ENCODE results near the gene ADAP1.
"Not testable (repeated sequence)": the region's sequence is repeated elsewhere in the genome, so short reads cannot be mapped to it uniquely, and the experiment has no call there.

The ADAP1 gene

DNA sequence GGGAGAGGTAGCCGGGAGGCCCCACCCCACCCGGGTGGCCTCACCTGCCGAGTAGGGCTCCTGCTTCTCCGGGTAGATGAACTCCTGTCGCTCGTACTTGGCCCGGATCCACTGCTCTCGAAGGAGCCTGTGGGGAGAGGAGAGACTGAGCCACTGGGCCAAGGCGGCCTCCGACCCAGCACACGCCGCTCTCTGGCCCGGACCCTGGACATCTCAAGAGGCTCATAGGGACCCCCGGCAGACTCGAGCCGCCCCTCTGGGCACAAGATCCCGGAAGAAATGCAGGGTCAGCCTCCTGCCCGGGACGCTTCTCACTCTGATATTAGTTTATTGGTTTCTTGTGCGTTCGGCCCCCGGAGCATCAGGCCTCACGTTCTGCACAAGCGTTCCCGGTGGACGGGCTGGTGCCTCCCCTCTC lies 34.5 kb downstream of the ADAP1 start:
- no peak for FAIRE-seq

DNA sequence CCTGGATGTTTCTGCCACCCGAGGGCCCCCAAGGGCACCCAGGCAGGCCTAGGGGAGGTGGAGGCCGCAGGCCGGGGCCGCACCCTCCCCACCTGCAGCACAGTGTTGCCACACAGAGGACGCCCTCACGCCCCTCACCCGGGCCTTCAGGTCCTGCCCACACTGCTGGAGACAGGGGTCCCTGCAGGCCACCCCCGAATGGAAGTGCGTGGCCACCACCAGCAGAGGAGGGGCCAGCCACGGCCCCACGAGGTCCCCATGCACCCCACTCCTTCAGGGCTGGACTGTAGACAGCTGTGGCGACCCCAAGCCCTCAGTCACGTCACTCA lies 35.4 kb downstream of the ADAP1 start:
- no peak for FAIRE-seq

DNA sequence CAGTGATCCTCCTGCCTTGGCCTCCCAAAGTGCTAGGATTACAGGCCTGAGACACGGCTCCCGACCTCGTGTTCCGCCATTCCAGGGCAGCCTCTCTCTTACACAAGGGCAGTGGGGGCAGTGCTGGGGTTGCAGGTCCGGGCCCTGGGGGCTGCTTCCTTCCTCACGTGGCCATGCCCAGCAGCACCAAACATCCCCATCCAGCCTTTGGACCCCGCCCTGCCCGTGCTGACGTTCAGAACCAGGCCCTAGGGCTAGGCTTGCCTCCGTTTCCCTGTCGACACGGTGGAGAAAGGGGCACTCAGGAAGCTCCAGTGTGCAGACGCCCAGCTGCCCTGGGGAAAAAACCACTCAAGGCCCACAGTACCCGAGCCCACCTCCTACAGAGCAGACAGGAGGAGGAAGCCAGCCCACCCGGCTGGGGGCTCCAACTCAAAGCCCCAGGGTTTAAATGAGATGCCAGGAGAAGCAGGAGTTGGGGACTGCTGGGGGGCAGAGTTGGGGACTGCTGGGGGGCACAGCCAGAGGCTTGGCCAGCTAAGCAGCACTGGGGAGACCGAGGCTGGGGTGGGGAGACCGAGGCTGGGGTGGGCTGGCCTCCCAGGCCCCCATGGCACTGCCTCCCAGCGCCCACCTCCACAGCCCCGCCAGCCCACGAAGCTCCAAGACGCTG lies 35.9 kb downstream of the ADAP1 start:
- FAIRE-seq: no peak

DNA sequence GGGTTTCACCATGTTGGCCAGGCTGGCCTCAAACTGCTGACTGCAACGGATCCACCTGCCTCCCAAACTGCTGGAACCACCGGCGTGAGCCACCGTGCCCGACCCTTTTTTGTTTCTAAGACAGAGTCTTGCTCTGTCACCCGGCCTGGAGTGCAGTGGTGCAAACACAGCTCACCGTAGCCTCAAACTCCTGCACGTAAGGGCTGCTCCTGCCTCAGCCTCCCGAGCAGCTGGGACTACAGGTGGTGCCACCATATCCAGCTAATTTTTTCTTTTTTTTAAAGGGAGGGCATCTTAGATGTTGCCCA lies 36.4 kb downstream of the ADAP1 start:
- no peak for FAIRE-seq

DNA sequence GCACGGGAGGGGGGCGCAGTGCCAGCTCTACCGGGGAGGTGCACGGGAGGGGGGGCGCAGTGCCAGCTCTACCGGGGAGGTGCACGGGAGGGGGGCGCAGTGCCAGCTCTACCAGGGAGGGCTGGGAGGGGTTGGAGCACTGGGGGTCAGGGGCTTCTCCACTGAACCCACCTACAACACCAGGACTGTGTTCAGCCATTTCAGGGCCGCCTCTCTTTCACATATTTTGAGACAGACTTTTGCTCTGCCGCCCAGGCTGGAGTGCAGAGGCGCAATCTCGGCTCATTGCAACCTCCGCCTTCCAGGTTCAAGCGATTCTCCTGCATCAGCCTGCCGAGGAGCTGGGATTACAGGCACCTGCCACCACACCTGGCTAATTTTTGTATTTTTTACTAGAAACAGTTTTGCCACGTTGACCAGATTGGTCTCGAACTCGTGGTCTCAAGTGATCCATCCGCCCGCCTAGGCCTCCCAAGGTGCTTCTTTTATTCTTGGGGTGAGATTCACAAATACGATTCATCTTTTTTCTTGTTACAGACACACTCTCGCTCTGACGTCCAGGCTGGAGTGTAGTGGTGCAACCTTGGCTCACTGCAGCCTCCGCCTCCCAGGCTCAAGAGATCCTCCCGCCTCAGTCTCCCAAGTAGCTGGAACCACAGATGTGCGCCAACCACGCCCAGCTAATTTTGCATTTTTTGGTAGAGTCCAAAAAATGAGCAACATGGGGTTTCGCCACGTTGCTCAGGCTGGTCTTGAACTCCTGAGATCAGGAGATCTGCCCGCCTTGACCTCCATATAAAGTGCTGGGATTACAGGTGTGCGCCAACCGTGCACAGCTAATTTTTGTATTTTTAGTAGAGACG lies 37.0 kb downstream of the ADAP1 start:
- no peak for FAIRE-seq

DNA sequence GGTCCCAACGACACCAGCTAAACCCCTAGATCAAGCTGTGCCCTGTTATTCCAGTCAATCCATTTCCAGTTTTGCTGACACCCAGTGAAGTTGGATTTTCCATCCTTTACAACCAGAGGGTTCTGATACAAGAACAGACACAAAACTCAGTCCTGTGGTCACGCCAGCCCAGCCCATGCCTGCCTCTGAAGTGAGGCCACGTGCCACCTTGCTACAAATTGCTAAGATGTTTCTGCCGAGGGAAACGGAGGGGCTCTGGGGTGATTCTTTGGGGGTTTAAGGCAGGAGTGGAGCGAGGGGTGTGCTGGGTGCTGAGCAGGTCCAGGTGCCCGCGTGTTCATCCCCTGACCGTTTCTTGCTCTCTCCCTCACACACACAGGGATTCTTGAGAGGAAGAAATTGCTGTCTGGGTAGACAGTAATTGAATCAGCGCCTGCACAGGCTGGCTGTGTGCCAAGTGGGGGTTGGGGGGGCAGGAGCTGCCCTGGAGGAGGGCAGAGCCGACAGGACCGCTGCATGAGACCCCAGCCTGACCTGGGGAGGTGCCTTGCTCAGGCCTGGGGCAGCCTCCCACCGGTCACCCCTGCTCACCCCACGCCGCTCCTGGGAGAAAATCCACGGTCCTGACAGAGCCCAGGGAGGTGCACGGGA lies 38.1 kb downstream of the ADAP1 start:
- FAIRE-seq: no peak

DNA sequence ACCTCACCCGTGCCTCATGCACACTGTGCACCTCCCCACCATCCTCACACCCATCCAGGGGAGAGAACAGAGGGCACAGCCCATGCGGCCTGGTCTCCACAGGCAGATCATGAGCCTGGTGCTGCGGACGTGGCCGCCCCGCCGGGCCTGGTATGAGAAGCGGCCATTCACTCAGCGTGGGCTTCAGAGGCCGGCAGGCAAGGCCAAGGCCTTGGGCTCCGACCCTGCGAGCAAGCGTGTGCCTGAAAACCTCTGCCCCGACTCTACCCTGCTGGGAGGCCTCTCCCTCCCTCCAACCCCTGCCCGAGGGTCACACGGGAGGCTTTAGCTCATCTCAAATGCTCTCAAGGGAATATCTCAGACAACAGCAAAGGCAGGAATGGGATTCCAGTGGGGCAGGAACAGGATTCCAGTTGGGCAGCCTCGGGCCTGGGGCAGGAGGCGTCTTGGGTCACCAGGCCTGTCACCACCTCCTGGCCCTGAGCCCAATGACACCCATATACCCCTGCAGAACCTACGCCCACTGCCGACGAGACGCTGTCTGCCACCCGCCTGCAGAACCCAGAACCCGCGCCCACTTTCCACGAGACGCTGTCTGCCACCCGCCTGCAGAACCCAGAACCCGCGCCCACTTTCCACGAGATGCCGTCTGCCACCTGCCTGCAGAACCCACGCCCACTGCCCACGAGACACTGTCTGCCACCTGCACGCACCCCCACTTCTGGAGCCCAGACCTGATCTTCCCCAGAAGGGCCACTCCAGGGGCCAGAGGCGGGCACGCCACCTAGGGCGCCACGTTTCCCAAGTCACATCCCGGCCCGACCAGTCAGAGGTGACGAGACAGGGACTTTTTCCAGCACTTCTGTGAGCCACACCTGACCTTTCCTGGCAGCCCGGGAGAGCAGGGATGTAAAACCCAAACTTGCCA lies 38.9 kb downstream of the ADAP1 start:
- no peak for FAIRE-seq

DNA sequence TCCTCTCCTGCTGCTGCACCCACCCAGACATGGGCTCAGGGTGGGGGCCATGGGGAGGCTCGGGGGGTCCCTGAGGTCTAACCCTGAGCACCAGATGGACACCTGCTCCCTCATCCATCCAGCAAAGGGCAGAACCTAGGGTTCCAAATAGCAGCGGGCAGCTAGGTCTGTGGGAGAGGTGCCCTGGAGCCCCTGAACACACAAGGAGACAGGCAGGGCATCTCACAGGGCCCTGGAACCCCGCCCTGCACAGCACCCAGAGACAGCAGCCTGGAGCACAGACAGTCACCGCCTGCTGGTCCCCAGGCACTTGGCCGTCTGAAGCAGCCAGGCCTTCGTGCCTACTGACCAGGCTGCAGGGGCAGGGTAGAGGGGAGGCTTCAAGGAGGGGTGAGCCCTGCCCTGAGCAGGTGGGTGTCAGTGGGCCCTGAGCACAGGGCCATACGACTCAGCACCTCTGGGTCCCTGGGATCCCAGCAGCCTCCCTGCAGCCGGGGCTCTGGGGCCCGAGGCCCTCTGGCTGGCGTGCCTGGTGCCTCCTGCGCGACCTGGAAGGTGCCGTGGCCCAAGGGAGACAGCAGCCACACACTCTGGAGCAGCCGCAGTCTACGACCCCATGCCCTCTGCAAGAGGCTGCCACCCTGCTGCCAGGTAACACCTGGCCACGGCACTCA lies 39.8 kb downstream of the ADAP1 start:
- FAIRE-seq: no peak

DNA sequence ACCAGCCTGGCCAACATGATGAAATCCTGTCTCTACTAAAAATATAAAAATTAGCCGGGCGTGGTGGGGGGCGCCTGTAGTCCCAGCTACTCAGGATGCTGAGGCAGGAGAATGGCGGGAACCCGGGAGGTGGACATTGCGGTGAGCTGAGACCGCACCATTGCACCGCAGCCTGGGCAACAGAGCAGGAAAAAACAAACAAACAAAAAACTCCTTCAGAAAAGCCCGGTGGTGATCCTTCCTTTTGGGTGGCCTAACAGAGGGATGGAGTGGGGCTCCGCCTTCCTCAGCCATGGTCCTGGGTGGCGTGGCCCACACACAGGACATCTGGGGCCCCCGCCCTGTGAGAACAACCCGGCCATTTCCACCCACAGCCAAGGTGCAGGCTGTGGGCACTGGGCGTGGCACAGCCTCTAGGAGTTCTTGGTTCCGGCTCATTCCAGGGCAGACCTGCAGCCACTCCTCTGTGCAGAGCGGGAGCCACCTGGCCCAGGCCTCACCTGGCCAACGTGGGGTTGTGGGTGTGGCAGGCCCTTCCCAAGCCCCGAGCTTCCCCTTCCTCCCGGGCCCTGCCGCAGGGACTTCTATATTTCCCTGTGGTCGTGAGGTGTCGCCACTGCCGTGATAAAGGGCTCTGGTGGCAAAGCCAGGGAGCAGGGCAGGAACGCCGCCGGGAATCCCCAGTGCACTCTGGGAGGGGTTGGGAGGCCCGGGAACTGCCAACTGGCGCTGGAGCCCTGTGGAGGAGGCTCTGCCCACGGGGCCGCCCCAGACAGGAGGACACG lies 40.6 kb downstream of the ADAP1 start:
- no peak for FAIRE-seq

DNA sequence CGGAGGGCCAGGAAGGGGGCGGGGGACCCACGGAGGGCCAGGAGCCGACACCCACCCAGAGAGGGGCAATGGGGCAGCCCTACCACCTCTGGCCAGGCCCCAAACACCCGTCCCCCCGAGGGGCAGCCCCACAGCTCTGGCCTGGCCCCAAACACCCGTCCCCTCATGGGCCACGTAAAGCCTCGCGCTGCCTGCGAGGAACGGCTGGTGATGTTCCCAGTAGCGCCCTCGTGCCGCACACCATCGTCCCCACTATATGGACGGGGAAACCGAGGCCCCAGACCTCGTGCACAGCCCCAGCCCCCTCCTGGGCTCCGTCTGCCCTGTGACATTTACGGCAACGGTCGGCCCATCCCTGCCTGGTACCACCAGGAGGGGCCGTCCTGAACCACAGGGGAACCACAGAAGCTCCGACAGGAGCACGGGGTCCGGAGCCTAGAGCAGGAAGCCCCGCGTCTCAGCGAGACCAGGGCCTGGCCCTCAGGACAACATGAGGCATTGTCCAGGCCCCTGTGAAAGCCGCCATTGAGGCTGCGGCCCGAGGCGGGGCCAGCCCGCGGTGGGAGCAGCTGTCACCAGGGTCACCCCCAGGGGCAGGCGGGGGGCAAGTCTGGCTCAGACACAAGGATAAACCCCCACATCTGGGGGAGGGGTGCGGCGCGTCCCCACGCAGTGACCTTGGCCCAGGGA lies 42.5 kb downstream of the ADAP1 start:
- FAIRE-seq: no peak

DNA sequence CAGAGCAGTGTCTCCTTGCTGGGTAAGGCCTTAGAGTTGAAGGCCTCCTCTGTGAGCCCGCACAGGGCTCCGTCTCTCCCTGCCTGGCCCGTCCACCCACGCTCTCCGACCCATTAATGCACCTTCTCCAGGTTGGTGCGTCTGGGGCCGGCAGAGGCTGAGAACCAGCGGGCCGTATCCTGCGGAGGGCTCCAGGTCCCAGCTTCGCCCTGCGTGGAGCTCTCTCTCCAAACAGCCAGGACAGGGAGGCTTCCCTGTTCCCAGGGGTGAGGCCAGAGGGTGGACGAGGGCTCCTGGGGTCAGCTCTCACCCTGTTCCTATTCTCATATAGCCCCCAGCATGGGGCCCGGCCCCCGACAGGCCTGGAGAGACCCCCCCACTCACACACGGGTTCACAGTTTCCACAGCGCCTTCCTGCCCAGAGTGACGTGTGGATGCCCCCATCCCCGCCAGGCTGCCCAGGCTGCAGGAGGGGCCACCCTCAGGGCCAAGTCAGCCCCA lies 43.5 kb downstream of the ADAP1 start:
- FAIRE-seq: no peak

DNA sequence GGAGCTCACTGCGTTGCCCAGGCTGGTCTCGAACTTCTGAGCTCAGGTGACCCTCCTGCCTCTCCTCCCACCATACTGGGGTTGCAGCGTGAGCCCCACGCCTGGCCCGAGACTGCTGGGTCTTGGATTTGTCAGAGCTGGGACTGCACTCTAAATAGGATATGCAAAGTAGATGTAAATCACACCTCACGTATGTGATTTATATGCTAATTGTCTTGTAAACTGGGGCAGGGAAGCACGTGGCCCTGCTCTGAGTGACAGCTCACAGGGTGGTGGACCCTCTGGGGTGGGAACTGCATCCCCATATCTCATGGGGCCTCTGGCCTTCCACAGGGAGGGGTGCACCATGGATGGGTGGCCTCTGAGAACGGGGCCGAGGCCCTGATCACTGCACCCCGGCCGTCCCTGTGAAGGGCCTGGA lies 44.0 kb downstream of the ADAP1 start:
- no peak for FAIRE-seq

DNA sequence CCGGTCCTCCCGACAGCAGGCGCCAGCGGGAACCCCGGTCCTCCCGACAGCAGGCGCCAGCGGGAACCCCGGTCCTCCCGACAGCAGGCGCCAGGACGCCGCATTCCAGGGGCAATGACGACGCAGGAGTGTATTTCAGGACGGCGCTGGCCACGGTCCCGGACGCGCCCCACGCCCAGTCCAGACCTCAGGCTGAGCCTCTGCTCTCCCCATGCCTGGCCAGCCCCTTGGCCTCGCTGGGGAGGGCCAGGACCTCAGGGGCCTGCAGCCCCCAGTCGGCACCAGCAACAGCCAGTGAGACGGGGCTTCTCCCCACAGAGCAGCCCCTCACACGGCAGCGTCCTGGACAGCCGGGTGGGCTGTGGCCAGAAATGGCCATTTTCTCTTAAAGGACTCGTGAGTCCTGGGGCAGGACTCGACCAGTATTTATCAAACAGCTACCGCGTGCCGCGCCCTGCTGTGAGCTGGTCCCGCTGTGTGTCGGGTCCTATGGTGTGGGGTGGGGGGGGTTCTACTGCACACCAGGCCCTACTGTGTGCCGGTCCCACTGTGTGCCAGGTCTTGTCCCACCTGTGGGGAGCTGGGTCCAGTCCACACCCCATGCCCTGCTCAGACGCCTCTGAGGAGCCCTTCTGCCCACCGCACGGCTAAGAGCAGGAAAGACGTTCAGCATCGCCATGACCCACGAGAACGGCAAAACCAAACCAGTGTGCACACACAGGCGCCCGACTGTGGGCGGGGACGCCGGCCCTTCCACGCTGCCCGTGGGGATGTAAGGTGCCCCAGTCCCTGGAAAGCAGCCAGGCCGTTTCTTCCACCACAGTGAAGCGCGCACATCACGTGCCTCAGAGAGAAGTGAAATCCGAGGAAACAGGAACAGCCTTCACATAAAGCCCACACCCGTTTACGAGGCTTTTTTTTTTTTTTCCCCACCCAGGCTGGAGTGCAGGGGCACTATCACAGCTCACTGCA lies 44.8 kb downstream of the ADAP1 start:
- FAIRE-seq: no peak

DNA sequence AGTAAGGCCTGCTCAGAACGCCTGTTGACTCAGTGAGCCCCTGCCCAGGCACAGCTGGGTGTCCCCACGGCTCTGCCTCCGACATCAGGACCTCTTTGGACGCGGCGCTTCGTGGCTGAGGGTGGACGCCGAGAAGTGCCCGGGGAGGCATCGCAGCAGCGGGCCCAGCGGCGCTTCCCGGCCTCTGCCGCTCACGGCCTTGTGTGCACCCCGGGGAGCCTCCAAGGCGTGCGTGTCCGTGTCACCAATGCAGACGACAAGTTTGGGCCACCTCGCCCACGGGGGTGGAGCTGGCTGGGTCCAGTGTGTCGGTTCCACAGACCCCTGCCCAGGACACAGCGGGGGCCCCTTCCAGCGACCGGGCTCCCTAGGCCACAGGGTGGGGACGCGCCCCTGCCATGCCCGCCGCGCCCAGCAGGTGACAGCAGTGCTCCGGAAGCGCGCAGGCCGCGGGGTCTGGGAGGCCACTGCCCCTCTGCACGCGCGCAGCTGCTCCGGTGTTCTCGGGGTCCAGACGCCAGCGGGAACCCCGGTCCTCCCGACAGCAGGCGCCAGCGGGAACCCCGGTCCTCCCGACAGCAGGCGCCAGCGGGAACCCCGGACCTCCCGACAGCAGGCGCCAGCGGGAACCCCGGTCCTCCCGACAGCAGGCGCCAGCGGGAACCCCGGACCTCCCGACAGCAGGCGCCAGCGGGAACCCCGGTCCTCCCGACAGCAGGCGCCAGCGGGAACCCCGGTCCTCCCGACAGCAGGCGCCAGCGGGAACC lies 45.7 kb downstream of the ADAP1 start:
- FAIRE-seq: not testable (repeated sequence)

DNA sequence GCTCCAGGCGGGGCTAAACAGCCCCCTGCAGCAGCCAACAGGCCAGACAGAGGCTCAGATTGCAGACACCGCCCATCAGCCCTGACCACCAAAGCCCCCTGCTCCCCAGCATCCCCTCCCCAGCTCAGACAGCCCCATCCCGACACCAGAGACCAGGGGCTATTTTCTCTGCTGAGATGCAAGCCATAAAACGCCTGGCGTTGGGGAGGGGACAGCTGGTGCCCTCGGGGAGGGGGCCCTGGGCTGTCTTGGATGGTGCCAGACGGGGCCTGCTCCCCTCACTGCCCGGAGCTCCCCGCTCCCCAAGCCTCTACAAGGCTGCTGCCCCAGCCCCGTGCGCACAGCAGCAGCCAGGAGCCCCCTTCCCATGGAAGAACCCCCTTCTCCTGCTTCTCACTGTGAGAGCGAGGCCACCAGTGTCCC lies 46.3 kb downstream of the ADAP1 start:
- FAIRE-seq: no peak

DNA sequence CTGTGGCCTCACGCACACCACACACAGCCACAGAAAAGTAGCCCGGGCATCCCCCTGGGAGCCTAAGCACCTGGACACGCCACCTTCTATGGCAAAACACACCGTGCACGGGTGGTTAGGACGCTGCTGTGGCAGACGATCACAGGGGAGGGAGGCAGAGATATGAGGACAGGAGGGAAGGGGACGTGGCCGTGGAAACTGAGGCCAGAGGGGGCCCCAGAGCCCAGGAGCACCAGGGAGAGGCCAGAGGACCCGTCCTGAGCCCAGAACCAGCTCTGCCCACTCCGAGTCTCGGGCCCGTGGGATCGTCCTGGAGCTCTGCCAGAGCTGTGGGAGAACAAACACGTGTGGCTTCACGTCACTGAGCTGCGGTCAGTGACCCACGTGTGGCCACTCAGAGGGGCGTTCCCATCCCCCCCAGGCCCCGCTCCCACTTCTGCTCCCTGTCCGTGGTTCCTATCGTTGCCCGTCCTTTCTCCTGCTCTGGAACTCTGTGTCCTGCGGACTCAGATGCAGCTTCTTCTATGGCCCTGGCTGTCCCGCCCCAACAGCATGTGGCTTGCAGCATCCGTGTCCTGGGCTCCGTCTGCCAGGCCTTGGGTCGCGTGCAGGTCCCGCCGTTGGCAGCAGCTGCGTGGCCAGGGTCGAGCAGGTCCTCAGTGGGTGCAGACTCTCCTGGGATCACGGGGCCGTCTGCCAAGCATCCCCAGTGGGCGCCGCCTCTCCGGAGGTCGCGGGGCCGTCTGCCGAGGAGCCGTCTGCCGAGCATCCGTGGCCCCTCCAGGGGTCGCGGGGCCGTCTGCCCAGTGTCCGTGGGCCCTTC lies 47.1 kb downstream of the ADAP1 start:
- FAIRE-seq: no peak

DNA sequence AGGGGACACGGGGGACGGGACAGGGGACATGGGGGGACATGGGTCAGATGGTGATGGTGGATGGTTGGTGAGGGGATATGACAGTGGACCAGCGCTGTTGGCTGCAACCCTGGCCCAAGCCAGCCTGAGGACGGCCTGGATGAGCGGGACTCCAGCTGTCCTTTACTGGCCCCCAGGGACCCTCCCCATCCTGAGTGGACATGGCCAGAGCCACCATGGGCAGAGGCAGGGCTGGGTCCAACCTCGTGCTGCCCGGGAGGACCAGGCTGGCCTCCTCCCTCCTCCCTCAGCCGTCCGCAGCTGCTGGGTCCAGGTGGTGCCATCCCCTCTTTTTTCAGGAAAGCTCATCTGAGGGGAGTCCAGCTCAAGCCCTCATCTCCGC lies 47.7 kb downstream of the ADAP1 start:
- FAIRE-seq: no peak

DNA sequence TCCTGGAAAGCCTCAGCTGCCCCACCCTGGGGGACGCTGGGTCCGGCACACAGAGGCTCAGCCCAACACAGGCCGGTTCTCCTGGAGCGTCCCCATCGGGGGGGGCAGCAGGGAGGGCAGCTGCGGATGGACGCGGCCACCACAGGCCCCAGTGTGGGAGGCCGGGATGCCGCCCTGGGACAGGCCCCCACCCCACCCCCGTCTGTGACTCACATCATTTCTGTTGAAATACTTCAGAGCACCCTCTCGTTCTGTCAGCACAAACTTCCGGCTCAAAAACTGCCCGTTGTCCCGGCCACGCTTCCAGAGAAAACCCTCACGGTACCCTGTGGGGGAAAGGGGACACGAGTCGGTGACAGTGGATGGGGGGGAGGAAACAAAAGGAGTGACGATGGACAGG lies 49.6 kb downstream of the ADAP1 start:
- FAIRE-seq: no peak
